Middle frontal gyrus (tissue), 1 donor: Measurements from ENCODE around the gene FLNC.

ENCODE experiments used
- DNase-seq: peaks from one replicate; pipeline ENCODE4 v3.0.0-alpha.2; 2015; ENCODE audit warnings: low spot score; ENCODE audit errors: extremely low spot score

FLNC gene, protein sequence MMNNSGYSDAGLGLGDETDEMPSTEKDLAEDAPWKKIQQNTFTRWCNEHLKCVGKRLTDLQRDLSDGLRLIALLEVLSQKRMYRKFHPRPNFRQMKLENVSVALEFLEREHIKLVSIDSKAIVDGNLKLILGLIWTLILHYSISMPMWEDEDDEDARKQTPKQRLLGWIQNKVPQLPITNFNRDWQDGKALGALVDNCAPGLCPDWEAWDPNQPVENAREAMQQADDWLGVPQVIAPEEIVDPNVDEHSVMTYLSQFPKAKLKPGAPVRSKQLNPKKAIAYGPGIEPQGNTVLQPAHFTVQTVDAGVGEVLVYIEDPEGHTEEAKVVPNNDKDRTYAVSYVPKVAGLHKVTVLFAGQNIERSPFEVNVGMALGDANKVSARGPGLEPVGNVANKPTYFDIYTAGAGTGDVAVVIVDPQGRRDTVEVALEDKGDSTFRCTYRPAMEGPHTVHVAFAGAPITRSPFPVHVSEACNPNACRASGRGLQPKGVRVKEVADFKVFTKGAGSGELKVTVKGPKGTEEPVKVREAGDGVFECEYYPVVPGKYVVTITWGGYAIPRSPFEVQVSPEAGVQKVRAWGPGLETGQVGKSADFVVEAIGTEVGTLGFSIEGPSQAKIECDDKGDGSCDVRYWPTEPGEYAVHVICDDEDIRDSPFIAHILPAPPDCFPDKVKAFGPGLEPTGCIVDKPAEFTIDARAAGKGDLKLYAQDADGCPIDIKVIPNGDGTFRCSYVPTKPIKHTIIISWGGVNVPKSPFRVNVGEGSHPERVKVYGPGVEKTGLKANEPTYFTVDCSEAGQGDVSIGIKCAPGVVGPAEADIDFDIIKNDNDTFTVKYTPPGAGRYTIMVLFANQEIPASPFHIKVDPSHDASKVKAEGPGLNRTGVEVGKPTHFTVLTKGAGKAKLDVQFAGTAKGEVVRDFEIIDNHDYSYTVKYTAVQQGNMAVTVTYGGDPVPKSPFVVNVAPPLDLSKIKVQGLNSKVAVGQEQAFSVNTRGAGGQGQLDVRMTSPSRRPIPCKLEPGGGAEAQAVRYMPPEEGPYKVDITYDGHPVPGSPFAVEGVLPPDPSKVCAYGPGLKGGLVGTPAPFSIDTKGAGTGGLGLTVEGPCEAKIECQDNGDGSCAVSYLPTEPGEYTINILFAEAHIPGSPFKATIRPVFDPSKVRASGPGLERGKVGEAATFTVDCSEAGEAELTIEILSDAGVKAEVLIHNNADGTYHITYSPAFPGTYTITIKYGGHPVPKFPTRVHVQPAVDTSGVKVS (N-terminal part only)

DNA sequence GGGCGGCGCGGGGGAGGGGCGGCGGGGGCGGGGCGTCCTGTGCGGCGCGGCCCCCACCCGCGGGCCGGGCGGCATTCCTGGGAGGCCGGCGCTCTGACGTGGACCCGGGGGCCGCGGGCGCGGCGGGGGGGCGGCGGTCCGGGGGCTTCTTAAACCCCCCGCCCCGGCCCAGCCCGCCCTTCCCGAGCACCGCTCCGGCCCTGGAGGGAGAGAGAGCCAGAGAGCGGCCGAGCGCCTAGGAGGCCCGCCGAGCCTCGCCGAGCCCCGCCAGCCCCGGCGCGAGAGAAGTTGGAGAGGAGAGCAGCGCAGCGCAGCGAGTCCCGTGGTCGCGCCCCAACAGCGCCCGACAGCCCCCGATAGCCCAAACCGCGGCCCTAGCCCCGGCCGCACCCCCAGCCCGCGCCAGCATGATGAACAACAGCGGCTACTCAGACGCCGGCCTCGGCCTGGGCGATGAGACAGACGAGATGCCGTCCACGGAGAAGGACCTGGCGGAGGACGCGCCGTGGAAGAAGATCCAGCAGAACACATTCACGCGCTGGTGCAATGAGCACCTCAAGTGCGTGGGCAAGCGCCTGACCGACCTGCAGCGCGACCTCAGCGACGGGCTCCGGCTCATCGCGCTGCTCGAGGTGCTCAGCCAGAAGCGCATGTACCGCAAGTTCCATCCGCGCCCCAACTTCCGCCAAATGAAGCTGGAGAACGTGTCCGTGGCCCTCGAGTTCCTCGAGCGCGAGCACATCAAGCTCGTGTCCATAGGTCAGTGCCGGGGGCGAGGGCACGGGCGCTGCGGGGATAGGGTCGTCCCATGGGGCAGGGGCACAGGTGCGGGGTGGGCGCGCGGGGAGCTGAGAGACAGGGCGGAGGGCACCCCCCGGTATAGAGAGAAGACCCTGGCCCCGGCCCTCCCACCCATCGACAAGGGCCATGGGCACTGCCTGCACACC is at the start of gene FLNC:
FLNC (plus strand) TSS at position 176 of the 947 bp plus-strand sequence; CDS start at position 408, 232 bp downstream.
- no peak for DNase-seq

DNA sequence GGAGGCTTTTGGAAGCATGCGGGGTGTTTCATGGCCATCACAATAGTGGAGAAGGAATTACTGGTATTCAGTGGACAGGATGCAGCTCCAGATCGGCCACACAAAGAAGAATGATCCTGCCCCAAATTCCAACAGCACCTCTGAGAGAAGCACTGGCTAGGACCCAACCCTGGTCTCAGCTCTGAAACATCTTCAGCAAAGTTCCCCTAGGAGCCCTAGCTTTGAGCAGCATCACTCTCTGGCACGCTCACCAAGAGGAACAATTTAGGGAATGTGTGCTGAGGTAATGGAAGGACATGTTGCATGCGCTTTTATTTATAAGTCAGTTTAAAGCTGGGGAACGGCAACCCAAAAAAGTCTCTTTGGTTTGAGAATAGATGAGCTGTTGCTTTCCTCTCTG is 49.1 kb upstream of the FLNC start:
- no peak for DNase-seq

DNA sequence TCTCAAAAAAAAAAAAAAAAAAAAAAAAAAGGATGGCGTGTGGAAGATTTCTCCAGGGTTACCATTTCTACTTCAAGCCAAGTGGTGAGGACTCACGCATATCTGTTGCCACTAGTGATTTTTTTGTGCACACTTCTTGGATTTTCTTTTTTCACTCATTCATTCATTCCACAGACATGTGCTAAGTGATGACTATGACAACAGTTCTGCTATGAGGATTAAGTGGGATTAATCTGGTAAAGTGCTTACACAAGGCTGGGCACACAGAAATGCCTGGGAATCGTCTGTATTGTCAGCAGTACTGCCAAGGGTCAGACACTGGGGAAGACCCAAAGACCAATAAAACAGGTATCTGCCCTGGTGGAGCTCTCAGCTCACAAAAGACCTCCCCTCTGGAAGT is 48.4 kb upstream of the FLNC start:
- no peak for DNase-seq

DNA sequence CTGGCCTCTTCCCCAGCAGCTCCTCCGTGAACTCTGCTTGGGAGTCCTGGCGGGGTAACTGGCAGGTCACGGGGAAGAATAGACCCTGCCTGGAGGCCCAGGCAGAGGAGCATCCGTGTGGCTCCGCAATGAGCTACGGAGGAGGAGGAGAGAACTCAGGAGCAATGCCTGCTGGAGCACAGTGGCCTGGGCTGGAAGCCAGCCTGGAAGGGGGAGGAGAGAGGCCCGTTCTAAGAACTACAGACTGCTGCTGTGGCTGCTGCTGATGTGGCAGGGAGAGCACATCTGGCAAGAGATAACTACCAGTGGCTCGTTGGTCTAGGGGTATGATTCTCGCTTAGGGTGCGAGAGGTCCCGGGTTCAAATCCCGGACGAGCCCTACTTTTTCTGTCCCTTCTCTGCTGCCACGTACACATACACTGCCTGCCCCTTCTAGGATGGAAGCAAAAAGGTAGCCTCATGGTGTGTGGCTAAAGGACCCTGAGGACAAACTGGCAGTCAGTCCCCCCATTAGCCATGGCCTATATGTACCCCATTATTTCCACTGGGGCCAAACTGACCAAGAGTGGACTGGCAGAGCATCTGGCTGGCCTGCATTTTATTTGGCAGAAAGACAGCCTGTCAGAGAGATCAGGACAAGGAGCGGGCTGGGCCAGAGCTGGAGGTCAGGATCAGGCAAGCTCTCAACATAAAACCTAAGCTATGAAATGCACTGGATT is 46.9 kb upstream of the FLNC start:
- no peak for DNase-seq

DNA sequence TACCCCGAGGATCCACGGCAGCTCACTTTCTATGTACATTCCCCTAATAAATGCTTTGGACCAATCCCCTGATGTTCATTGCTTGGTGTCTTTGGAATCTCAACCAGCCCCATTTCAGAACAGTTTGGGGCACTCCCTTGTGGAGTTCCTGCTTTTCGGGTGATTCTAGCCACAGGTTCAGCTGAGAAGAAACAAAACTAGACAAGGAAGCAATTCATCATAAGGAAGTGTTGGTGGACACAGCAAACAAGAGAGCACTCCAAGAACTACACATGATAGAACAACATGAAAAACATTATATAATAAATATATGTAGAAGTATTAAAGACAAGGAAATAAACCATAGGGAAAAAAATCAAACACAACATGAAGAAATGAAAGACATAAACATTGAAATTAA is 44.5 kb upstream of the FLNC start:
- DNase-seq: no peak

DNA sequence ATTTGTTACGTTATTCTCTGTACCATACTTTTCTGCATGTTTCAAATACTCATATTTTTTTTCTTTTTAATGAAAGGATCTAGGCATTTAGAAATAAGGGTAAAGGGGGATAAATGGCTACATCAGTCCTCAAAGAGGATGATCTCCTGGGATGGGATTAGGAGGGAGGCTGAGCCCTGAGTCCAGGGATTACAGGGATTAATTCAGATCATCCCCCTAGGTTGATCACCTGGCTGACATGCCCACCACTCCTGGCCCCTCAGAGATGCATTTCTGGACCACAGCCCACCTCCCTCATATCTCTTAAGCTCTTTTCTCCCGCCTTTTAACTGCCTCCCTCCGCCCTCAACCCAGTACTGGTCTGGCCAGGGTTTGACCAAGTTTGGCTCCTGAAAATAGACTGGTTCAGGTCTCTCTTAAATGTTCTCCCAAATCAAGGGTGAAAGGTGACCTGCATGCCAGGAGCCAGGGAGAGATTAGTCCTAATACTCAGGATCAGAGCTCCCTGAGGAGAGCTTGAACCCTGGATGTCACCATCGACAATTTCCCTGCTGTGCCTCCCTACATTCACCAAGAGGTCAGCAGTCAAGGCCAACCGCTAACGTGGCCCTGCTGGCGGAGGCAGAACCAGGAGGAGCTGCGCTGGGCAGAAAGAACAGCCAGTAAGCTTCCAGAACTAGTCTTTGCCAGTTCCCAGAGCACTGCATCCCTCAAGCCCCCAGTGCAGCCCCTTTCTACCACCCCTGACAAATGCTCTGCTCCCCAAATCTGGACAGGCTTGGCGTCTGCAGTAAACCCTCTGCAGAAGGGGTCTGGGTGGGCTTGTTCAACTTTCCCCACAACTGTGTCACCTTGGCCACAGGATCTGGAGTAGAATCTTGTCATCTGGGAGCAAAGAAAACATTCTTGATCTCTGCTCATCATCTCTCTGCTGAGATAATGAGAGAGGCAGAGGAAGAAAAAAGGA is 41.5 kb upstream of the FLNC start:
- DNase-seq: no peak

DNA sequence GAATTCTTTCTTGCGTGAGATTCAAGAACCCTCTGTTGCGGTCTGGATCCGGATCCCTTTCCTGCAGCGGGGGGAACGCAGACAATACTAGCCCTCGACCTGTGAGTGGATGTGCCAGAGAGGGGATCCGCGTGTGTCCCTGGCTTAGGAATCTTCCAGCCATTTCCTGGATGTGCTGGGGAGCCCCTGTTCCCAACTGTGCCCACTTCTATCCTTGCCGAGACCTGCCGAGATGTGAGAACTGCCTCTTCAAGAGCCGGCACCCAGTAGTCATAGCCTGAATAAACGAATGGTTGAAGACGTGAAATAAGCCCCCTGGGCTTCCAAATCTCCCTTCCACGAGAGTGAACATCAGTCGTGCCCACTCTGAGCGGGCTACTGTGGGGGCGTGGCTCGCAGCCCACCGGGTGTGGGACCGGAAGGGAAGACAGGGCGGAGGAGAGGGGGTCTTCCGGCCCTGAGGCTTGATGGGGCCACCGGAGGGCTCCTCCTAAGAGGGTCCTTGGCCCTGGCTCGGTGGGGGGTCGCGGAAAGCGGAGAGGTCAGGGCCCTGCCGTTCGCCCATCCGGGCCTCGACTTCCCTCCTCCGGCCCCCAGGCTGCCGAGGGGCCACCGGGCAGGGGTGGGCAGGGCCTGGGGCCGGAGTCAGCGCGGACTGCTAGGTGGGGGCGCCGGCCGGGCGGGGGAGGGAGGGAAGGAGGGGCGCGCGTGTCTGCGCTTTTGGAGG is 39.7 kb upstream of the FLNC start:
- no peak for DNase-seq

DNA sequence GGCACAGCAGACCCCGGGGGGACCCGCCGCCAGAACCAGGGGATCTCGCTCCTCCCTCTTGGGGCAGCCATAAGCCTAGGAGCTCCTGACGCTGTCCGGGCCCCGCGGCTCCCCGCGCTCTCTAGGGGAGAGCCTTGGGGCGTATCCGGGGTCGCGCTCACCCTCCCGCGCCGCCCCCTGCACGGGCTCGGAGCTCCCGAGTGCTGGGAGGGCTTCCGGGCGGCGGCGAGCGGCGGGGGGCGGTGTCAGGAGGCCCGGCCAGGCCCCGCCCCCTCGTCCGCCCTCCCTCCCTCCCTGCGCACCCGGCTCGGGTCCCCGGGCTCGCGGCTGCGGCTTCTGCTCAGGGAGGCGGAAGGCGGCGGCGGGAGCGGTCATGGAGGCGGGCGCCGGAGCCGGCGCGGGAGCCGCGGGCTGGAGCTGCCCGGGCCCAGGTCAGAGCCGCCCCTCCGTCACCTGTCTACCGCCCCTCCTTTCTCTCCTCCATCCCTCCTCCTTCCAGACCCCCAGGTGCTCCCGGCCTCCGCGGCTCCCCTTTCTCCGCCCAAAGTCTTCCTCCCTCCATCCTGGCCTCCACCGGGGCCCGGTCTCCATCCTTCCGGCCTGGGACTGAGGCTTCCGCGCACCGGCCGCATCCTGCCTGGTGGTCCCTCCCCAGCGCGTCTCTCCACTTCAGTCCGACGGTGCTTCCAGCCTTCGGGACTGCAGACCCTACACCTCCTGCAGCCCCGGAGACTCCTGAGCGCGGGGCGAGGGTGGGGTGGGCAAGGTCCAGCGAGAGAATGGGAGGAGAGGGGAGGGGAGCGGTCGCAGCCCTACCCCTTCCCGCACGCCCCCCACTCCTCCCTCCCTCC is 38.9 kb upstream of the FLNC start, which contains the start of gene CCDC136:
CCDC136 (plus strand) TSS at position 848 of the 851 bp plus-strand sequence. CDS start 444 bp downstream, outside the sequence.
- no peak for DNase-seq

DNA sequence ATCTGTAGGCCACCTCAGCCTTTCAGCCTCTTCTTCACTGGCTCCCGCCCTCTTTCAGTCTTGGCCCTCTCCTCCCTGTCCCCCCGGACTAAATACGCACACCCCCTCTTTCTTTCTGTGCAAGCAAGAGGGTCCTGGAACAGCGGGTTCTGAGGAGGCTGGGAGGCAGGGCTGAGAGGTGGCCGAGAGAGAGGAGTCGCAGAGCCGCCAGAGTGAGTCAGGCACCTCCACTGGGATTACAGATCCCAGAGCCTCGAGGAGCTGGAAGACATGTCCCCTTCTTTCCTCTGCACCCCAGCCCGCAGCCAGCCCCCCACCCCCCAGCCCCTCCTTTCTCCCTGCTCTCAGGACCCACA is 38.3 kb upstream of the FLNC start:
- DNase-seq: no peak

DNA sequence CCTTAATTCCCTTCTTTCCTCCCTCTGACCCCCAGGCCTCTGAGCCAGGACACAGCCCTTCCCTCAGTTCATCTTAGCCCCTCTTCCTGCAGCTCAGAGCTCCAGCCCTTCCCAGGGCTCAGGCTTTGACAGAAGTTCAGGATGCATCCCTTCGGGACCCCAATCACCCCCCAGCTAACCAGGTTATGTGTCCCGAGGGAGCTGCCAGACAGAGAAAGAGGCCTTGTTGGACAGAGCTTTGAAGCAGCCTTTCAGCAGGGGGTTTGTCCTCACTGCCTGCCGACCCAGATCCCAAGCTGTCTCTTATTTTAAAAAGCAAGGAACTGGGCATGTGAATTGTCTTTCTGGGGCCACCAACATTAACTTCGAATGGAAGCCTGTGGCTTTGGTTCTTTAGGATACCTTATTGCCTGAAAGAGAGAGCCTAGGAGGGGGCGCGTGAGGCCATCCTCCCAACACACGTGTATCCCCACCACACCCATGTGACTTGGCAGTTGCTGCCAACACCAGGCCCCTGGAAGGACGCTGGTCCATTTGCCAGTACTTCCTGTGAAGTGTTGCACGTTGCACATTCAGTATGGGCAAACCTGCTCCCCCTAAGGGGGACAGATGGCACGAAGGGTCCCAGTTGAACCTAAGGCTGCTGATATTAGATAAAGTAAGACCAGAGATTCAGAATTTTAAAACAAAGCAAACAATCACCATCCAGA is 37.6 kb upstream of the FLNC start:
- DNase-seq: peak; percentile 4

DNA sequence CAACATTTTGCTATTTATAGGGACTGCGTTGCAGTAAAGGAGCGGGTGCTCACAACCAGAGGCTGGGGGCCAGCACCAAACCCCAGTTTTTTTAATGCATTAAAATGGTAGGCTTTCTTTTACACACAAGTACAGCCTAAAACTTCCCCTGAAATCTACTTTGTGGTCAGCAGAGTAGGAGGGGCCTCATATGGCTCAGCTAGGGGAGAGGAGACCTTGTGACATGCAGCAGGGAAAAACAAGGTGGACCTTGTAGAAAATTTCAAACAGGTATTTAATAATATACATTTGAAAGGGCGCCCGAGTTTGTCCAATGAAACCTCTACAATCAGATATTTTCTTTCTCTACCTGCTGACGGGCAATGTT is 37.0 kb upstream of the FLNC start:
- DNase-seq: no peak

DNA sequence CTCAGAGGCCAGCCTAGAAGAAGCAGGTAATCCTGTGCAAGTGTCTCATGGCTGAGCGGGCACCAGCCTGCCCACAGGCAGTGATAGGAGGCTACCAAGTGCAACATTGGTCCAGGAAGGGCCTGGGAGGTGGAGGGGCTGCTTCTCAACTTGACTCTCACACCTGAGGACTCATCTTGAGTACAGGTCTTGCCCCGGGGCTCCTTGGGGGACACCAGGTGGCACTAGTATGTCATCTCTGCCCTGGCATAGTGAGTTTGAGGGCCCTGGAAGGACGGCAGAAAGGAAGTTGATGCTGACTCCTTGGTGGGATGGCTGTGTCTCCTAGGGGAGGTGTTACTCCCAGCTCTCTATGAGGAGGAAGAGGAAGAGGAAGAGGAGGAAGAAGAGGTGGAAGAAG is 36.2 kb upstream of the FLNC start:
- no peak for DNase-seq

DNA sequence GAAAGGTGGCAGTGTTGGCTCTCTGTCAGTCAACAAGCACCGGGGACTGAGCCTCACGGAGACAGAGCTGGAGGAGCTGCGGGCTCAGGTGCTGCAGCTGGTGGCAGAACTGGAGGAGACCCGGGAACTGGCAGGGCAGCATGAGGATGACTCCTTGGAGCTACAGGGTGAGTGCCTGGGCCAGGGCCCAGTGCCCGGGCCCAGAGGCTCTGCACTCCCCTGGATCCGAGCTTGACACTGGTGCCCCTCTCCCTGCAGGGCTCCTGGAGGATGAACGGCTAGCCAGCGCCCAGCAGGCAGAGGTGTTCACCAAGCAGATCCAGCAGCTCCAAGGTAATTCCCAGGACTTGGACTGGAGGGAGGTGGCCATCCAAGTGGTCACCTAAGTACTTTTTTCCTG is 35.8 kb upstream of the FLNC start:
- DNase-seq: no peak

DNA sequence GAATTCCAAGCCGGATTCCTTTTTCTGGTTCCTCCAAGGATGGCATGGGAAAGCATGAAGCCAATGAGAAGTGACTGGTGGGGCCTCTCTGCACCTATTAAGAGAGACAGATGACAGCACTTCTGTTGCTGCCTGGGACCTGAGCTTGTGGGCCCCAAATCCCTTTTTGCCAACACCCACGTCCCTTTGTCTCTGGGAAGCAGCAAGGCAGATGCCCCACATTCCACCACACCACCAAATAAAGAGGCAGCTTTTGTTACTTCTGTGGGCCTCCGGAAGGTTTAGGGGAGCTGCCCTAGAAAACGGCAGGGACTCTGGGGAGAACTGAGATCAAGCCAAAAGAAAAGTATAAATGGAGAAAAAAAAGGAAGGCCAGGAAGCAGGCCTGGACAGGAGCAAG is 35.1 kb upstream of the FLNC start:
- DNase-seq: no peak

DNA sequence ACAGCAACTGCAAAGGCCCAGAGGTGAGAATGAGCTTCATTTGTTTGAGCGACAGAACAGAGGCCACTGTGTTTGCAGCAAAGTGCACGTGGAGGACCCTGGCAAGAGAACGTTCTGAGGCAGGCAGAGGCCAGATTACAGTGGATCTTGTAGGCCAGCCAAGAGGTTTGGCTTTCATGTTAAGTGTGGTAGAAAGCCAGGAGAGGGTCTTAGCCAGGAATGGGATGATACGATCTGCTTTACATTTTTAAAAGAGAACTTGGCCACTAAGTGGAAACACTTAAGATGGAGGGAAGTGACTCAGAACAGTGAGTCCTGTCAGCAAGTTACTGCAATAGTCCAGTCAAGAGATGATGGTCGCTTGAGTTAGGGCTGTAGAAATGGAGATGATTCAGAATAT is 33.9 kb upstream of the FLNC start:
- DNase-seq: no peak

DNA sequence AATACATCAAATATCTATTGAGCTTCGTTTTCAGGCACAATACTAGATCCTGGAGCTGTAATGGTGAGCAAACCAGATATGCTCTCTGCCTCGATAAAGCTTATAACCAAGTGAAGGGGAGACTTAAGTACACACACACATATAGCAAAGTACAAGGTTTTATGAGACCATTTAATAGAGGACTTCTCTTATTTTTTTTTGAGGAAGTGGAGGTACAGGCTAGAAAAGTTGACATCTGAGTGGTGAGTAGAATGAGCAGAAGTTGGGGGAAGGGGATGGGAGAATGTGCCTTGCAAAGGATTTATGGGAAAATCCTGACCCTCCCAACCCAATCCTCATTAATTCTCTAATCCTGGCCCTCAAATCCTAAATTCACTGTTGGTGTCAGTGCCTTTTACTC is 30.8 kb upstream of the FLNC start:
- DNase-seq: no peak

DNA sequence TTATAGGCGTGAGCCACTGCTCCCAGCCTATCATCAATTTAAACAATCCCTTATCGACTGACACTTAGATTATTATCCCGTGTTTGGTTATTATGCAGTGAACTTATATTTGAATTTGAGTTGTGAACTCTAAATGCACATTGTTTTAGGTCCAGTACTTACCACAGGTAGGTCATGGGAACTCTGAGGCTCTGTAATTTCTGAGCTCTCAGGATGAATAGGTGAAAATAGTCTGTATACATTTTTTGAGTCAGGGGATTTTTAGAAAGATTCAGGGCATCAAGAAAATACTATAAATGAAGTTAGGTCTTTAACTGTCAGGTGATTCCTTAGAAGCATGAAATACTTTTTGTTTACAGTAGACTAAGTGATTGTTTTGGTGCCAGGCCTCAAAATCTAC is 29.6 kb upstream of the FLNC start:
- DNase-seq: no peak
